EH (cell line): ENCODE measurements around the gene SELENBP1.
A peak's percentile ranks its signal among the peaks of the same experiment; 100 is the strongest.
"Not testable (repeated sequence)": the region's sequence is repeated elsewhere in the genome, so short reads cannot be mapped to it uniquely, and the experiment has no call there.

ENCODE experiments used
- DNase-seq: peaks from one replicate; pipeline ENCODE4 v3.0.0-alpha.2; 2015; ENCODE audit warnings: low read depth

Gene SELENBP1

DNA sequence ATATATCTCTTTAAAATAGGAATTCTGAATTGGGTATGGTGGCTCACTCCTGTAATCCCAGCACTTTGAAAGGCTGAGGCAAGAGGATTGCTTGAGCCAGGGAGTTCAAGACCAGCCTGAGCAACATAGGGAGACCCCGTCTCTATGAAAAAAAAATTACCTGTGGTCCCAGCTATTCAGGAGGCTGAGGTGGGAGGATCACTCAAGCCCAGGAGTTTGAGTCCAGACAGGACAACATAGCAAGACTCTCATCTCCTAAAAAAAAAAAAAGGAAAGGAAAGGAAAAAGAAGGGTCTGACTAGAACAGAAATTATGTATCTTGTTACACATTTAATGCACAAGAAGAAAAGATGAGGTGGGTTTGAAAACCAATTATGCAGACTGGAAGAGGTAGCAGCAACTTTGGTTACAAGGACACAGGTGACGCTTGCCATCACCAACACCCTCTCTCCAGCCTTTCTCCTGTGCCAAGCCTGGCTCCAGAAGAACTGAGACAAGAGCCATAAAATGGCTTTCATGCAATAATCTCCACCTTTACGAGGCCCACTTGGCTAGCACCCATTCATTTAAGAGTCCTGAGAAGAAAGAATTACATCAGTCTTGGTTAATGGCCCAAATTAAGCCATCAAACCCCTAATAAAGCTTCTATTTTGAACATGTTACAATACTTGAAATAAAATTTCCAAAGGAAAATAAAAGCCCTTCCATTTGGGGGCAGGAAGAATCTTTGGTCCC is 4.8 kb upstream of the SELENBP1 start:
- DNase-seq = no peak

DNA sequence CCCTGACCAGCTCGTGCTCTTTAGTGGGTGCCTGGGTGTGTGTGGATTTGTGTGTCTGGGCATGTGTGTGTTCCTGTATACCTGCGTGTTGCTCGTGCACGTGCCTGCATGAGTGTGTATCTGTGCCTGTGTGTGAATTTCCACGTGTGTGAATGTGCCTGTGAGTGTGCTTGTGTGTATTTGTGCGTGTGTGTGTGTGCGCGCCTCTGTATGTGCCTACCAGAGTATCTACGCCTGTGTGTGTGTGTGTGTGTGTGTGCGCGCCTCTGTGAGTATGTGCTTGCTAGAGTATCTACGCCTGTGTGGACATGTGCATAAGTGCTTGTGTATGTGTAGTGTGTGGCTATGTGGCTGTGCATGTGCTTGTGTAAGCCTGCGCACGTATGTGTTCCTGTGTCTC is 691 bp upstream of the SELENBP1 start:
- no peak for DNase-seq

DNA sequence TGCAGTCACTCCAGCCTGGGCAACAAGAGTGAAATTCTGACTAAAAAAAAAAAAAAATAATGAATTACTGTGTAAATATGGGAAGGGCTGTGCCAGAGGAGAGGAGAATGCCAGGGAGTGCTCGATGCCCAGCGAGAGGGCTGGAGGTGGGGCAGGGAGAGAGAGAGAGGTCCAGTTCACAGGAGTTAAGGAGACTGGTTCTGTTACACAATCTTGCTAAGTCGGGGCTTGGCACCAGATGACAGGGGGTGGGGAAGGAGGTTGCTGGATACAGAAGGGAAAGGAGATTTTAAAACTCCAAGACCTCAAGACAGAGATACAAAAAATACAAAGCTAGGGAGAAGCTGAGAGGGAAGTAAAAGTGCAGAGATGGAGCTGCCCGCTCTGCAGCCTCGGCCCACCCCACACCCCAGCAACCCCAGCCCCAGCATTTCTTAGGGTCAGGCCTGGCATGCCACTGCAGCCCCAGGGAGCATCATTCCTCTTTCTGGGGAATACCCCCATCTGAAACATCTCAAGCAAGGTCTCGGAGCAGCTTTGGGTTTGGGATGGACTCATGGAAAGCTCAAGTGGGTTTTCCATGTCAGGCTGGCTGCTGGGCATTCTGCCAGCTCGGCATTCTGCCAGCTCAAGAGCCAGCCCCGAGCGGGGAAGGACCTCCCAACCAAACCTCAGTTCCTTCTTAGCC is 991 bp downstream of the SELENBP1 start:
- DNase-seq = peak; percentile 65

DNA sequence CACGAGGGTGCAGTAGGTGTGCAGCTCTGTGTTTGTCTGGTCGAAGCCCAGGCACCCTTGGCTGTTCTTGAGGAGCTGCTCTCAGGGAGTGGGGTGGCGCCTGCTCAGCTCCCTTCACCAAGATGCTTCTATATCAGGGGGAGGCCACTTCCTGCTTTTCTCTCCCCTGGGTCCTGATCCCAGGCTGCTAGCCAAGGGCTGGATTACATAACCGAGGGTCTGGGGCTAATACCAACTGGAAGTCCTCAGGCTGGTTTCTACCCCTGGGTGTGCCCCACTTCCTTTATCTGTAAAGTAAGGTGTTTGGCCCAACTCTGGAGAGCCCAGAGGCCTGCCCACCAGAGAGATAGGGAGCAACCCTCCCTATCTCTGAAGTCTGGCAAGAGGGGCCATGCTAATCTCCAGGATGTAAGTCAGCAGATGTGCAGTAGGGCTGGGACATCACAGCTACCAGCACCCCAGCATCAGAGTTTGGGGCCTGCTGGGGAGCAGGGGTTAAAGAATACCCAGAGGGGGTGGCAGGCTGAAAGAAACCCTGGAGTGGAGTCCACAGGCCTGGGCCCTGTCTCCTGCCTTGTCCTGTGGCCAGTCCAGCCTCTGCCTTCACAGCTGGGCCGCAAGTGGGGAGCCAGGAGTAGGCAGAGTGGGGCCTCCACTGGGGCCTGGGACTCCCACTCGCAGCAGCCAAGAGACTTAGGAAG is 2.1 kb downstream of the SELENBP1 start:
- DNase-seq = no peak

DNA sequence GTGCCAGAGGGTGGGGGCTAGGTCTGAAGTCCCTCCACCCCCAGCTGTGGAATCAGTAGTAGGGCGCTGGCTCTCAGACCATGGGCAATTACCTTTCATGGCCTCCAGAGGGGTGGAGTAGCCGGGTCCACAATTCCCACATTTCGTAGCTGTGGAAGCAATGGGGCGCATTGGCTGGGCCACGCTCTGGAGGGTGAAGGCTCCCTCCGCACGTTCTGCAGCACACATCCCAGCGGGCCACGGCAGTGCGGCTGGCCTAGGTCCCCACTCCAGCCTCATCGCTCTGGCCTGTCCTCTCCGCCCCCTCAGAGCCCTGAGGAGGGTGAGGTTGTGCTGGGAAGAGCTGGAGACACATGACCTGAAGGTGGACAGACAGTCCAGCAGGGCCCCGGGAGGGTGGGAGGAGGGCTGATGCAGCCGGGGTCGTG is 2.9 kb downstream of the SELENBP1 start:
- DNase-seq = no peak

- no peak for DNase-seq
These were observed 3.2 kb downstream of the SELENBP1 start for GRCh38 chr1:151369302-151369610.

DNA sequence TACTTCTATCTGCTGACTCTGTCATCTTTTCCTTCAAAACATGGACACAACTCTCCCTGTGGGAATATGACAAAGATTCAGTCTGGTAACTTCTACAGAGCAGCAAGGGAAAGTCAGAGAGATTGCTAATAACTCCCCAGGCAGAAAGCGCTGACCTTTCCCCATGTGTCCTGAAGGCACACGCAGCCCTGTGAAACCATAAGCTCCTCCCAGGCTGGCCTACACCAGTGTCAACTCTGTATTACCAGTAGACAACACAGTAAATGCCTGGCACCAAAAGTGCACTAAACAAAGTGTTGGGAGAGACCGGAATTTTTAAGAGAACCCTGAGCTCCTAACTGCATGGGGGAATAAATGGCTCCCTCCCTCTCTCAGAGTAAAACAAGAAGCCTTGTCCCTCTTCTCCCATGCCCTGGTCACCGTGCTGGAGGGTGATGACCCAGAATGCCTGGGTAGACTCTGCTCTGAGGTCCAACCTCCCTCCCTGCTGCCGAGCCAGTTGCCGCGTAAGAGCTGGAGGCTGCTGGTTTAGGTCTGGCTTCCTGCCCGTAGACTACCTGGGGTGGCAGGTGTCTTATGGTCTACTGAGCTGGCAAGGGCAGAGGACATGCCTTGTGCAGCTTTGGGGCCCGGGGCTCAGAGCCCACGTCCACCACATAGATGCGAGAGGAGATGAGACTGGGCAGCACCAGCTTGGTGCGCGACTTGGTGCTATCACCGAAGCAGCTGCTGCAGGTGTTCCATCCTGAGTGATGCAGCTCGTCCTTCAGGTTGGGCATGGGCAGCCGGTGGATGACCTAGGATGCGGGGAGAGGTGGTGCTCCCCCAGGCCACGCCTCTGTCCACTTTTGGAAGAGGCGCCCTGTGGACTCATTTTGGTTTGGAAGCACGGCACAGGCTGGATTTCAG is 3.9 kb downstream of the SELENBP1 start:
- no peak for DNase-seq

GRCh38 chr1:151367658-151368392 is 4.7 kb downstream of the SELENBP1 start:
- DNase-seq = no peak

- no peak for DNase-seq
These were observed 7.5 kb downstream of the SELENBP1 start for GRCh38 chr1:151364996-151365395.

DNA sequence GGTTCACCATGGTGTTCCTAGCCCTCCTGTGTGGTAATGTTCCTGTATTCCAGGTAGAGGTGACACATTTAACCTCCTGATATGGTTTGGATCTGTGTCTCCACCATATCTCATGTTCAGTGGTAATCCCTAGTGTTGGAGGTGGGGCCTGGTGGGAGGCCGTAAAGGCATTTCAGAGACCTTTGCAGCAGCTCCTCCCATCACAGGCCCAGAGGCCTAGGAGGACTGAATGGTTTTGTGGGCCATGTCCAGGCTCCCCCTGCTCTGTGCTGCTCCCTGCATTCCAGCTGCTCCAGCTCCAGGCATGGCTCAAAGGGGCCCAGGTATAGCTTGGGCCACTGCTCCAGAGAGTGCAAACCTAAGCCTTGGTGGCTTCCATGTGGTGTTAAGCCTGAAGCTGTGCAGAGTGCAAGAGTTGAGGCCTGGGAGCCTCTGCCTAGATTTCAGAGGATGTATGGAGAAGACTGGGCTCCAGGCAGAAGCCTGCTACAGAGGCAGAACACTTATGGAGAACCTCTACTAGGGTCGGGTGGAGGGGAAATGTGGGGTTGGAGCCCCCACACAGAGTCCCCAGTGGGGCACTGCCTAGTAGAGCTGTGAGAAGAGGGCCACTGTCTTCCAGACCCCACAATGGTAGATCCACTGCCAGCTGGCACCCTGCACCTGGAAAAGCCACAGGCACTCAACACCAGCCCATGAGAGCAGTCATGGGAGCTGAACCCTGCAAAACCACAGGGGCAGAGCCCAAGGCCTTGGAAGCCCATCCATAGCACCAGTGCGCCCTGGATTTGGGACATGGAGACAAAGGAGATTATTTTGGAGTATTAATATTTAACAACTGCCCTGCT is 10.0 kb downstream of the SELENBP1 start:
- no peak for DNase-seq

GRCh38 chr1:151361883-151362282 is 10.6 kb downstream of the SELENBP1 start:
- no peak for DNase-seq

GRCh38 chr1:151356696-151357095 is 15.8 kb downstream of the SELENBP1 start:
- no peak for DNase-seq

GRCh38 chr1:151352021-151352718 is 20.3 kb downstream of the SELENBP1 start:
- peak; percentile 44 for DNase-seq

- DNase-seq = not testable (repeated sequence)
These were observed 22.2 kb downstream of the SELENBP1 start for GRCh38 chr1:151350323-151350722.

DNA sequence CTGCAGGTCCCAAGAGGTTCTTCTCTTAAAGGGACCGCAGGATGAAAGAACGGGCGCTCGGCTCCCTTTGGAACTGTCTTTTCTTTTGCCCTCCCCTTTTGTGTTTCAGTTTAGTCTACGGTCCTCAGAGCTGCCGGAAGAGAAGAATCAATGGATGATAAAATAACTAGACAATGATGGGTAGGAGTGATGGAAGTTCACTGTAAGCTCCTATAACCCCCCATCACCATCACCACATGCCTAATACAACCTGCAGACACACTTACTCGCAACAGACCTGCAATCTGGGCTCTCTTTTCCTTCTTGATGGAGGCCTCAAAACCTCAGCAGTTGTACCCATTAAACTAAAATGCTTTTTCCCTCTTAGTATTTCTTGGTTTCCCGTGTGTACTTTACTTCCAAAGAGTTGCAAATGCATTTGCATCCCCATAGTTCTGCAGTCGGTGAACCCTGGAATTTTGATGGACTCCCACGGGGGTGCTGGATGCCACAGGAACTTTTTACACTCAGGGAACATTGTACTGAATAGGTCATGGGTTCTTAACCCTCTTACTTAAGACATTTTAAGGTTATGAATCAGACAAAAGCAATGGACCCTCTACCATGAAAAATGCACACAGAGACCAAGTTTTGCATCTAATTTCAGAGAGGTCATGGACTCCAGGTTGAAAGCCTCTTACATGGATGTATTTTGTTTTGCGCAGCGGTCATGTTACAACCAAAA is 24.8 kb downstream of the SELENBP1 start:
- peak; percentile 23 for DNase-seq

DNA sequence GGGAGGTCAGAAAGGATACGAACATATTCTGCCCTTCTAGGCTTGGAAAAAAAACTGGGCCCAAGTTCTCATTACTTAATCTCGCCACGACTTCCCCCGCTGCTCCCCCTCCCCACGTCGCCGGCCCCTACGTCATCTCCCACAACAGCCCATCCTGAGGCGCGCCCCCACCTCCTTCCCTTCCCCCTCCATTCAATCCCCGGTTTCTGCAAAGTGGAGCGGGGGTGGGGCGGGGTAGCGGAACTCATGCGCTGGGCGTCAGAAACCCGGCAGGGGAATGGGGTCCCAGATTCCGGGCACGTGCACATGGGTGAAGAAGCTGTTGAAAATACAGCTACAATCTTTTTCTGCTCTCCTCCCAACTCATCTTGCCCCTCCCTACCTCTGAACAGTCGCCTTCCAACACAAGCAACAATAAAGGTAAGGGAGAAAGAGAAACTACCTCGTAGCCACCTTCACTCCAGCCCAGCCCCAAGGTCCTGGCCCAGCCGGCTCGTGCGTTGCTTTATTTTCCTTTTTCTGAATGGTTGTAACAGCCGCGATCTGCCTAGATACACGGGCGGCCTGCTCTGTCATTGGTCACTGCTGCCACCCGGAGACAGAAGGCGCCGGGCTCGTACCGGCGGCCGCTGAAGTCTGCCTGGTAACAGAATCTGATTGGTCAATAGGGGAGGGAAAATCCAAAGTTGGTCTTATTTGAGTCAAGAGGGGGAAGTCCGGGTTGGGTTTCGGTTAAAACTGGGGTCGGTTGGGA is 25.6 kb downstream of the SELENBP1 start, which contains the start of gene RFX5:
Gene RFX5, minus strand, starts transcription at position 484 of the 754 bp plus-strand sequence. CDS start 932 bp downstream, outside the sequence.
- peak; percentile 98 for DNase-seq

DNA sequence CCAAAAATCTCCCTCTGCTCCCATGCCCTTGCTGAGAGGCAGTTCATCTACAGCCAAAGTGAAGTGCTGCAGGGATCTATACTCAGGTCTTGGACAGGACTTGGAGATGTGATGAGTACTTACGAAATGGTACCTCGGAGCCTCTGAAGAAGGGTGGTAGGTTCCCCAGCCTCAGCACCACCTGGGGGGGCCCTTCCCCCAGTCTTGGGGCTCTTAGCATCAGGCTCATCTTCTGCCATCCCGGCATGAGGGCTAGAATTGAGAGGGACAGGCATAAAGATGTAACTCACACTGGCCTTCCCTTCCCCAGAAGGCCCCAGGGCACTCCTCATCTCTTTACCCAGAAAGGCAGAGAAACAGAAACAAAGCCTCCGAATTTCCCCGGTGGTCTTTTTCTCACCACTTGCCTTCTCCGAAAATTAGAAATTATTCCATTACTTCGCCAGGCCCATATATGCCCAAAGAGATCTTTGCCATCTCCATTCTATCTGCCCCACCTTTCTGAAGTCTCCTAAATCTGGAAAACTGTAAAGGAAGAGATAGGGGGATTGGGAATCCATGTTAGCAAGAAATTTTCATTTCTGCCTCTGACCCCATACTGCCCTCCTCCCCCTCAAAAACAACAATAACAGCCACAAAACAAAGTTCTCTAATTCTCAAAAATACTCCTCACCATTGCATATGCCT is 26.3 kb downstream of the SELENBP1 start:
- peak; percentile 3 for DNase-seq

DNA sequence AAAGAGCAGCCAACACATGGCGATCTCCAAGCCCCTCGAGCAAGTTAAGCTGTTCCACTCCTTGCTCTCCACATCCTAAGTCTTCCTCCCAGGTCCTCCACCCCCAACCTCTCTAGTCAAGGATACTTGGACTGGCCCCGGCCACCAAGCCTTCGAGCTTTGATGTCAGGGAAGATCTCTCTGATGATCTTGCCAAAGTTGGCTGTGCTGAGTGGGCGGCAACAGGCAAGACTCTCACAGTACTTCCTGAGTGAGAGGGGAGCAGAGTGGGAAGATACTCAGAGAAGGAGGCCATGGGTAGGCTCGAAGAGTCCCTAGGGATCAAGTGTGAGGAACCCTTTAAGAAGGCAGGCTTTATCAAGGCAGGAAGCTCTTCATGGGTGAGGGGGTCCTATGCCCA is 28.2 kb downstream of the SELENBP1 start:
- DNase-seq = no peak
